Endothelial cell of umbilical vein (primary cell): ENCODE measurements around the gene SREBF1. TPM values are rescaled to one million over a fixed set of nuclear protein-coding genes. Genes with fewer than 3 reads are reported as not detected.
A peak's percentile ranks its signal among the peaks of the same experiment; 100 is the strongest.

ENCODE experiments used
- BruUV-seq: library from RNA; stranded (reverse); fragments of 400-500 nt; replicated peaks from 2 replicates; lab custom pipeline; 2021; lab: Mats Ljungman, UMichigan
- CTCF ChIA-PET: fragments of 300-600, 350-600 bp; sonication (Branson Sonifier 250); formaldehyde crosslinking; loops from one replicate; lab custom pipeline; 2021; ENCODE audit warnings: antibody characterized with exemption, inconsistent platforms; lab: Charles Lee
- POLR2A ChIA-PET: fragments of 300-600, 350-600 bp; sonication (Branson Sonifier 250); formaldehyde crosslinking; loops from one replicate; lab custom pipeline; 2021; ENCODE audit warnings: antibody characterized with exemption, inconsistent platforms; lab: Charles Lee
- DNase-seq: peaks from one replicate; pipeline ENCODE4 v3.0.0-alpha.2; 2011; ENCODE audit warnings: low read depth, low spot score
- FAIRE-seq: peaks from 2 replicates; lab custom pipeline; 2011; peaks lifted over from hg19 to GRCh38; lab: Jason Lieb, UNC
- H2AFZ ChIP-seq: 2 replicates; pipeline ENCODE4 v1.6.0; 2012; ENCODE audit warnings: low read depth, low read length, control low read depth, inconsistent platforms
- H3K27ac ChIP-seq: 2 replicates; pipeline ENCODE4 v1.5.1; 2011; ENCODE audit warnings: low read depth, mild to moderate bottlenecking, control low read depth, low read length, moderate library complexity; ENCODE audit not compliant: insufficient read depth
- H3K27me3 ChIP-seq, 2 experiments: 2 replicates each; pipeline versions ENCODE4 v1.6.0 to v1.6.1; 2011; ENCODE audit warnings: low read length in 2 of 2, mixed read lengths in 1 of 2; ENCODE audit not compliant: control insufficient read depth in 2 of 2, insufficient read depth in 2 of 2
- H3K36me3 ChIP-seq, 2 experiments: 2 replicates in 1 of 2; 3 replicates in 1 of 2; pipeline ENCODE4 v1.5.1; 2011; ENCODE audit warnings: low read length in 2 of 2, mild to moderate bottlenecking in 1 of 2, moderate library complexity in 1 of 2; ENCODE audit not compliant: control insufficient read depth in 2 of 2, insufficient read depth in 2 of 2; ENCODE audit errors: extremely low read depth in 1 of 2
- H3K4me1 ChIP-seq: 3 replicates; pipeline ENCODE4 v1.5.1; 2011; ENCODE audit warnings: mild to moderate bottlenecking, low read length; ENCODE audit not compliant: control insufficient read depth, insufficient read depth; ENCODE audit errors: extremely low read depth
- H3K4me2 ChIP-seq: 2 replicates; pipeline ENCODE4 v1.6.1; 2011; ENCODE audit warnings: low read length, control low read depth, mixed read lengths; ENCODE audit not compliant: insufficient read depth
- H3K4me3 ChIP-seq, 3 experiments: fragments of 200-600 bp in 1 of 3; sonication (generic), shearing (Covaris generic) in 1 of 3; replicated peaks in 1 of 3; 2 replicates each; pipeline ENCODE4 v1.5.1; 2011 to 2016; ENCODE audit warnings: control low read depth in 3 of 3, low read length in 3 of 3, mild to moderate bottlenecking in 2 of 3, inconsistent platforms in 1 of 3, low read depth in 1 of 3, moderate library complexity in 1 of 3; ENCODE audit not compliant: insufficient read depth in 1 of 3
- H3K79me2 ChIP-seq: 2 replicates; pipeline ENCODE4 v1.6.0; 2012; ENCODE audit warnings: low read length, inconsistent platforms; ENCODE audit not compliant: control insufficient read depth, insufficient read depth
- H3K9ac ChIP-seq: replicated peaks from 2 replicates; pipeline ENCODE3; 2011; ENCODE audit warnings: low read length, control low read depth; ENCODE audit not compliant: insufficient read depth; ENCODE audit errors: extremely low read depth
- H3K9me1 ChIP-seq: replicated peaks from 3 replicates; pipeline ENCODE4 v1.6.0; 2011; ENCODE audit warnings: mild to moderate bottlenecking, low read length; ENCODE audit not compliant: control insufficient read depth, insufficient read depth; ENCODE audit errors: extremely low read depth
- H3K9me3 ChIP-seq: replicated peaks from 2 replicates; pipeline ENCODE4 v1.5.1; 2012; ENCODE audit warnings: low read length, inconsistent platforms; ENCODE audit not compliant: control insufficient read depth, insufficient read depth
- H4K20me1 ChIP-seq: replicated peaks from 2 replicates; pipeline ENCODE3; 2011; ENCODE audit warnings: mild to moderate bottlenecking, low read length; ENCODE audit not compliant: control insufficient read depth, insufficient read depth; ENCODE audit errors: extremely low read depth
- CTCF ChIP-seq, 2 donors: IDR thresholded peaks; 1 replicate in 1 of 2; 2 replicates in 1 of 2; pipeline ENCODE4 v1.5.1; 2011; ENCODE audit warnings: low read length in 2 of 2, mild to moderate bottlenecking in 2 of 2, moderate library complexity in 2 of 2, control low read depth in 1 of 2, inconsistent platforms in 1 of 2, low read depth in 1 of 2; ENCODE audit not compliant: insufficient read depth in 1 of 2; ENCODE audit errors: extremely low read depth in 1 of 2
- EZH2 ChIP-seq: IDR thresholded peaks from 2 replicates; pipeline ENCODE4 v1.6.1; 2012; ENCODE audit warnings: borderline replicate concordance, low read depth, mild to moderate bottlenecking, moderate library complexity, low read length, inconsistent platforms; ENCODE audit not compliant: severe bottlenecking
- FOS ChIP-seq: IDR thresholded peaks from 2 replicates; pipeline ENCODE4 v1.6.1; 2011; ENCODE audit warnings: mild to moderate bottlenecking, low read length, moderate library complexity, borderline replicate concordance; ENCODE audit not compliant: insufficient read depth
- GATA2 ChIP-seq: IDR thresholded peaks from 2 replicates; pipeline ENCODE4 v1.7.0; 2011; ENCODE audit warnings: low read depth, mild to moderate bottlenecking, moderate library complexity, mixed read lengths, low read length; ENCODE audit not compliant: insufficient read length, insufficient read depth
- JUN ChIP-seq: IDR thresholded peaks from 2 replicates; pipeline ENCODE4 v1.6.1; 2011; ENCODE audit warnings: borderline replicate concordance, low read depth; ENCODE audit not compliant: insufficient read length, insufficient read depth
- MAX ChIP-seq: IDR thresholded peaks from 2 replicates; pipeline ENCODE4 v1.6.1; 2011; ENCODE audit not compliant: insufficient read depth, insufficient read length
- MYC ChIP-seq: IDR thresholded peaks from one replicate; pipeline ENCODE4 v1.6.1; 2011; ENCODE audit warnings: mild to moderate bottlenecking, low read depth, low read length
- POLR2A ChIP-seq: IDR thresholded peaks from 2 replicates; pipeline ENCODE4 v1.6.1; 2012; ENCODE audit warnings: low read depth, mild to moderate bottlenecking, control low read depth, low read length
- POLR2AphosphoS5 ChIP-seq: IDR thresholded peaks from 2 replicates; pipeline ENCODE4 v1.6.1; 2012; ENCODE audit warnings: low read depth, mild to moderate bottlenecking, control low read depth, low read length, moderate library complexity; ENCODE audit not compliant: insufficient read depth
- dilution Hi-C: fragments of 300-500 bp; cut with MboI; formaldehyde crosslinking; loops from one replicate; pipeline ENCODE4 v1.15.0; 2019; ENCODE audit warnings: low sequenced_read_pairs; ENCODE audit not compliant: extremely low pct_ligation_motif_present
- intact Hi-C: fragments of 100-400 bp; cut with micrococcal nuclease; formaldehyde crosslinking; loops from one replicate; pipeline ENCODE4 v1.10.0; 2022
- polyA plus RNA-seq, 4 experiments: library from polyadenylated mRNA; depleted of rRNA in 3 of 4; stranded (reverse) in 3 of 4; unstranded in 1 of 4; fragments of >200 nt; gene quantifications; 2 replicates each; pipeline versions ENCODE4 v1.2.1 to v1.2.3, GENCODE V29; 2011 to 2012; ENCODE audit warnings: missing spikeins in 1 of 4
- total RNA-seq: library from RNA; stranded (reverse); gene quantifications from 2 replicates; pipeline ENCODE4 v1.2.3, GENCODE V29; 2021

Gene SREBF1
- total and polyA plus RNA-seq, 2 donors (not counting 3 experiments of a cell fraction or from before 2014, with no cell fraction given) = 50.4 to 109 TPM

- intact Hi-C loops (loop anchor here (5.0 kb wide), 1 partner anchor 54 kb away; no protein-coding TSS in a partner anchor), dilution Hi-C loops (no loop called here)
- no peak for FAIRE-seq
- peaks cover 2% of the 10 kb centered on the region for H3K79me2 ChIP-seq
- DNase-seq = peak; percentile 21
- H3K4me3 ChIP-seq = no peak overlapping the region
- H3K9ac ChIP-seq = no peak overlapping the region
- POLR2A ChIA-PET = no interaction called here
- TF ChIP-seq POLR2A = no peak
- no peak for TF ChIP-seq FOS
- no peak for TF ChIP-seq POLR2AphosphoS5
- no peak for TF ChIP-seq MAX
- no peak for TF ChIP-seq MYC
- TF ChIP-seq GATA2 = no peak
- no peak for TF ChIP-seq CTCF (IDR thresholded peaks at IDR 0.05; ENCODE audit: extremely low read depth in 1 of 2, insufficient read depth in 1 of 2, low read depth in 1 of 2, low read length in 2 of 2)
- TF ChIP-seq JUN = no peak
- TF ChIP-seq EZH2 = no peak
- H3K27me3 ChIP-seq = no peaks in the 10 kb centered on the region
- no TSS peak for BruUV-seq
- H3K4me1 ChIP-seq = peaks cover 30% of the 10 kb centered on the region
- H3K9me3 ChIP-seq = no peaks in the 10 kb centered on the region
- no peaks in the 10 kb centered on the region for H3K9me1 ChIP-seq
- H3K4me2 ChIP-seq = no peak overlapping the region
- no peak overlapping the region for H3K27ac ChIP-seq
- peaks cover 0 to 5% of the 10 kb centered on the region in 2 experiments for H3K36me3 ChIP-seq
- H2AFZ ChIP-seq = no peak overlapping the region
- H4K20me1 ChIP-seq = peaks cover 3% of the 10 kb centered on the region
- CTCF ChIA-PET = interaction anchor here (0.8 to 1.4 kb wide), 2 partner anchors 12 to 13 kb away, joined by 3 to 4 read pairs; no protein-coding TSS in a partner anchor
Measured at GRCh38 chr17:17780922-17781590, 55.7 kb downstream of the SREBF1 start.
